Measurements from ENCODE around the gene TIAM1.

TIAM1 gene

GRCh38 chr21:31354122-31354521, 10.1 kb upstream of the TIAM1 start:
- no peaks in the 10 kb centered on the region for H3K79me2 ChIP-seq (ENCODE audit: control insufficient read depth, low read length)
- H4K20me1 ChIP-seq (ENCODE audit: control insufficient read depth, insufficient read depth, low read depth, low read length): no peaks in the 10 kb centered on the region
- no peak for TF ChIP-seq EZH2phosphoT487 (IDR thresholded peaks at IDR 0.05; ENCODE audit: borderline replicate concordance, low read length)
- TF ChIP-seq CTCF (IDR thresholded peaks at IDR 0.05; ENCODE audit: low read depth, low read length, poor library complexity, severe bottlenecking): no peak
- H3F3A ChIP-seq (ENCODE audit: control insufficient read depth, insufficient read depth): no peaks in the 10 kb centered on the region
- H3K4me2 ChIP-seq (ENCODE audit: low read length): no peak overlapping the region
- H3K4me1 ChIP-seq (ENCODE audit: control insufficient read depth, low read length): no peaks in the 10 kb centered on the region
- no peaks in the 10 kb centered on the region for H3K9me3 ChIP-seq (ENCODE audit: control insufficient read depth, insufficient read depth, low read length)
- H3K27me3 ChIP-seq (ENCODE audit: control insufficient read depth, low read length): no peaks in the 10 kb centered on the region
- H3K4me3 ChIP-seq (ENCODE audit: low read length): no peak overlapping the region
- H3K9me2 ChIP-seq (replicated peaks; ENCODE audit: control insufficient read depth, low read length): no peaks in the 10 kb centered on the region
- no peak overlapping the region for H3K27ac ChIP-seq (ENCODE audit: low read depth, low read length)
- no peaks in the 10 kb centered on the region for H3K36me3 ChIP-seq (ENCODE audit: control insufficient read depth, low read length)

GRCh38 chr21:31352836-31353235, 8.8 kb upstream of the TIAM1 start:
- Histone ChIP-seq H3K9me2 (replicated peaks; ENCODE audit: control insufficient read depth, low read length) (no peaks in the 10 kb centered on the region), H3K27ac (ENCODE audit: low read depth, low read length) (no peak overlapping the region)
- TF ChIP-seq EZH2phosphoT487 (IDR thresholded peaks at IDR 0.05; ENCODE audit: borderline replicate concordance, low read length) (no peak), CTCF (IDR thresholded peaks at IDR 0.05; ENCODE audit: low read depth, low read length, poor library complexity, severe bottlenecking) (no peak)

GRCh38 chr21:31351960-31352359, 7.9 kb upstream of the TIAM1 start:
- TF ChIP-seq CTCF (IDR thresholded peaks at IDR 0.05; ENCODE audit: low read depth, low read length, poor library complexity, severe bottlenecking) (no peak), EZH2phosphoT487 (IDR thresholded peaks at IDR 0.05; ENCODE audit: borderline replicate concordance, low read length) (no peak)
- Histone ChIP-seq H3F3A (ENCODE audit: control insufficient read depth, insufficient read depth) (no peaks in the 10 kb centered on the region), H3K4me3 (ENCODE audit: low read length) (no peak overlapping the region), H3K9me2 (replicated peaks; ENCODE audit: control insufficient read depth, low read length) (no peaks in the 10 kb centered on the region), H3K36me3 (ENCODE audit: control insufficient read depth, low read length) (no peaks in the 10 kb centered on the region), H3K27me3 (ENCODE audit: control insufficient read depth, low read length) (peaks cover 3% of the 10 kb centered on the region; the same call in 1 of the 2 replicates), H3K4me2 (ENCODE audit: low read length) (no peak overlapping the region), H3K27ac (ENCODE audit: low read depth, low read length) (no peak overlapping the region), H3K9me3 (ENCODE audit: control insufficient read depth, insufficient read depth, low read length) (no peaks in the 10 kb centered on the region), H3K4me1 (ENCODE audit: control insufficient read depth, low read length) (no peaks in the 10 kb centered on the region), H4K20me1 (ENCODE audit: control insufficient read depth, insufficient read depth, low read depth, low read length) (0 out of 2 replicates have a peak, but pooled peaks cover 3% of the 10 kb centered on the region), H3K79me2 (ENCODE audit: control insufficient read depth, low read length) (no peaks in the 10 kb centered on the region)

More at GRCh38 chr21:31352836-31353235, 8.8 kb upstream of the TIAM1 start:
- H3K79me2 ChIP-seq (ENCODE audit: control insufficient read depth, low read length): no peaks in the 10 kb centered on the region
- no peaks in the 10 kb centered on the region for H3F3A ChIP-seq (ENCODE audit: control insufficient read depth, insufficient read depth)
- no peak overlapping the region for H3K4me2 ChIP-seq (ENCODE audit: low read length)
- no peaks in the 10 kb centered on the region for H3K4me1 ChIP-seq (ENCODE audit: control insufficient read depth, low read length)
- H3K4me3 ChIP-seq (ENCODE audit: low read length): no peak overlapping the region
- peaks cover 3% of the 10 kb centered on the region; the same call in 1 of the 2 replicates for H3K27me3 ChIP-seq (ENCODE audit: control insufficient read depth, low read length)
- no peaks in the 10 kb centered on the region for H3K36me3 ChIP-seq (ENCODE audit: control insufficient read depth, low read length)
- H4K20me1 ChIP-seq (ENCODE audit: control insufficient read depth, insufficient read depth, low read depth, low read length): no peaks in the 10 kb centered on the region
- H3K9me3 ChIP-seq (ENCODE audit: control insufficient read depth, insufficient read depth, low read length): no peaks in the 10 kb centered on the region

Data from DOHH2 (cell line).